HepG2 (cell line): ENCODE results near the gene GNA12. TPM values are rescaled to one million over a fixed set of nuclear protein-coding genes. Genes with fewer than 3 reads are reported as not detected.

Experiments
- EHMT2 ChIP-seq: fragments of 200-600 bp; sonication (generic); IDR thresholded peaks from 2 replicates; pipeline ENCODE4 v1.7.0; 2017; ENCODE audit warnings: antibody characterized with exemption, low read depth, low read length, borderline replicate concordance
- HMGA1 ChIP-seq: sonication (generic); formaldehyde crosslinking; conservative IDR thresholded peaks from 2 replicates; pipeline ENCODE4 v1.4.0; 2020; ENCODE audit warnings: missing genetic modification reagents
- MED13 ChIP-seq: sonication (generic); formaldehyde crosslinking; IDR thresholded peaks from 2 replicates; pipeline ENCODE4 v1.5.0; 2020; ENCODE audit warnings: missing genetic modification reagents
- RFX5 ChIP-seq: IDR thresholded peaks from 2 replicates; pipeline ENCODE4 v1.6.1; 2011; ENCODE audit warnings: low read depth, low read length, improper control_type of control experiment
- SP1 ChIP-seq, 2 experiments: fragments of 450-650 bp in 1 of 2; sonication (generic) in 1 of 2; formaldehyde crosslinking in 1 of 2; IDR thresholded peaks; 2 replicates each; pipeline versions ENCODE4 v1.4.0 to v1.6.1; 2016 to 2020; ENCODE audit warnings: missing genetic modification reagents in 1 of 2
- SSRP1 ChIP-seq: IDR thresholded peaks from 2 replicates; pipeline ENCODE4 v1.6.1; 2016; ENCODE audit warnings: control low read depth
- ZNF143 ChIP-seq: sonication (generic); formaldehyde crosslinking; IDR thresholded peaks from 2 replicates; pipeline ENCODE4 v1.4.0; 2020; ENCODE audit warnings: missing genetic modification reagents
- ZNF616 ChIP-seq: sonication (generic); formaldehyde crosslinking; IDR thresholded peaks from 2 replicates; pipeline ENCODE4 v1.5.0; 2020; ENCODE audit warnings: low read depth, mild to moderate bottlenecking, missing genetic modification reagents
- polyA plus RNA-seq, 8 experiments: library from polyadenylated mRNA; depleted of rRNA in 3 of 8; stranded (reverse) in 7 of 8; unstranded in 1 of 8; fragments of >200 nt; fragmentation: Illumina TruSeq in 4 of 8; extraction: Trizol in 4 of 8; gene quantifications; 2 replicates each; pipeline versions ENCODE4 v1.2.1 to v1.2.3, GENCODE V29; 2011 to 2016; ENCODE audit warnings: low read depth in 4 of 8, missing spikeins in 1 of 8, mixed read lengths in 1 of 8; ENCODE audit not compliant: insufficient read depth in 1 of 8
- total RNA-seq, 5 experiments: library from RNA; depleted of rRNA; stranded (reverse); fragments of >200 nt; fragmentation: Illumina TruSeq; extraction: Trizol; gene quantifications; 2 replicates each; pipeline ENCODE4 v1.2.3, GENCODE V29; 2016; ENCODE audit warnings: low read depth in 1 of 5
- TF ChIP-seq, protein P1 (sequence below), 2 experiments: sonication (generic) in 1 of 2; formaldehyde crosslinking in 1 of 2; IDR thresholded peaks; 2 replicates each; pipeline versions ENCODE4 v1.5.1 to v1.6.1; 2011 to 2020; ENCODE audit warnings: borderline replicate concordance in 1 of 2, low read depth in 1 of 2, low read length in 1 of 2, mild to moderate bottlenecking in 1 of 2, missing genetic modification reagents in 1 of 2, moderate library complexity in 1 of 2
- TF ChIP-seq, protein P2 (sequence below): sonication (generic); formaldehyde crosslinking; IDR thresholded peaks from 2 replicates; pipeline ENCODE4 v1.5.0; 2020; ENCODE audit warnings: mild to moderate bottlenecking, missing genetic modification reagents
- TF ChIP-seq, protein P3 (sequence below): sonication (generic); formaldehyde crosslinking; IDR thresholded peaks from 2 replicates; pipeline ENCODE4 v1.4.0; 2020; ENCODE audit warnings: mild to moderate bottlenecking, missing genetic modification reagents
- TF ChIP-seq, protein P4 (sequence below): sonication (generic); formaldehyde crosslinking; IDR thresholded peaks from 2 replicates; pipeline ENCODE4 v1.5.0; 2020; ENCODE audit warnings: mild to moderate bottlenecking, missing genetic modification reagents, moderate library complexity

The GNA12 gene
- total and polyA plus RNA-seq, 2 of the 13 experiments (the other 11 are each of a cell fraction or from before 2014, with no cell fraction given), result 16.2 to 50.9 TPM

DNA sequence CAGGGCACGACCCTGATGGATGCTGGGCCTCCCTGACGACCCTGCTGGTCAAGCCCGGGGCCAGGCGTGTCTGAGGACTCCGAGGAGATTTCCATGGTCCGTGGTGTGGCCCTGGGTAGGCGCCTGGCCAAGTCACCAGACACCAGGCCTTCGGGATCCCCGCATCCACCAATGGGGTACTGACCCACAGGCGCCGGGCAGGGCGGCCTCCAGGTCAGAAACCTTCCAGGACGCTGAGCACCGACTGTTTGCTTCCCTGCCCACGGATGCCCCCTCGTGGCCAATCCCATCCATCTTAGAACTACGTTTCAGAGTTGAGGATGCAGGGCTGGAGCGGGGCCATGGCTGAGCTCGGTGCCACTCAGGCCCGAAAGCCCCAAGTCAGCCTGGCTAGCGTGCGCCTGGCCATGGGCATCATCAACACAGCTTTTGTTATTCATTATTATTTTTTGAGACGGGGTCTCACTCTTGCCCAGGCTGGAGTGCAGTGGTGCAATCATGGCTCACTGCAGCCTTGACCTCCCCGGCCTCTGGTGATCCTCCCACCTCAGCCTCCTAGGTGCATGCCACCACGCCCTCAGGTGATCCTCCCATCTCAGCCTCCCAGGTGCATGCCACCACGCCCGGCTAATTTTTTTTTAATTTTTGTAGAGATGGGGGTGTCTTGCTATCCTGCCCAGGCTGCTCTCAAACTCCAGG, 163.2 kb downstream of the GNA12 start (continued):
- TF ChIP-seq MED13 (CRISPR knock-in tag), result no peak
- TF ChIP-seq ZNF616 (CRISPR knock-in tag), result no peak
- TF ChIP-seq, protein P1, sequence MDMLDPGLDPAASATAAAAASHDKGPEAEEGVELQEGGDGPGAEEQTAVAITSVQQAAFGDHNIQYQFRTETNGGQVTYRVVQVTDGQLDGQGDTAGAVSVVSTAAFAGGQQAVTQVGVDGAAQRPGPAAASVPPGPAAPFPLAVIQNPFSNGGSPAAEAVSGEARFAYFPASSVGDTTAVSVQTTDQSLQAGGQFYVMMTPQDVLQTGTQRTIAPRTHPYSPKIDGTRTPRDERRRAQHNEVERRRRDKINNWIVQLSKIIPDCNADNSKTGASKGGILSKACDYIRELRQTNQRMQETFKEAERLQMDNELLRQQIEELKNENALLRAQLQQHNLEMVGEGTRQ (IDR thresholded peaks at IDR 0.05; ENCODE audit: low read depth, low read length), result no peak
- TF ChIP-seq, protein P1 (CRISPR knock-in tag; IDR thresholded peaks at IDR 0.05; ENCODE audit: borderline replicate concordance), result no peak
- no peak for TF ChIP-seq EHMT2
- TF ChIP-seq SSRP1, result no peak
- TF ChIP-seq ZNF143 (CRISPR knock-in tag), result no peak
- no peak for TF ChIP-seq HMGA1 (CRISPR knock-in tag)
- no peak for TF ChIP-seq RFX5
- TF ChIP-seq SP1 (IDR thresholded peaks at IDR 0.05), result no peak
- TF ChIP-seq SP1 (CRISPR knock-in tag; IDR thresholded peaks at IDR 0.05), result no peak
- TF ChIP-seq, protein P2, sequence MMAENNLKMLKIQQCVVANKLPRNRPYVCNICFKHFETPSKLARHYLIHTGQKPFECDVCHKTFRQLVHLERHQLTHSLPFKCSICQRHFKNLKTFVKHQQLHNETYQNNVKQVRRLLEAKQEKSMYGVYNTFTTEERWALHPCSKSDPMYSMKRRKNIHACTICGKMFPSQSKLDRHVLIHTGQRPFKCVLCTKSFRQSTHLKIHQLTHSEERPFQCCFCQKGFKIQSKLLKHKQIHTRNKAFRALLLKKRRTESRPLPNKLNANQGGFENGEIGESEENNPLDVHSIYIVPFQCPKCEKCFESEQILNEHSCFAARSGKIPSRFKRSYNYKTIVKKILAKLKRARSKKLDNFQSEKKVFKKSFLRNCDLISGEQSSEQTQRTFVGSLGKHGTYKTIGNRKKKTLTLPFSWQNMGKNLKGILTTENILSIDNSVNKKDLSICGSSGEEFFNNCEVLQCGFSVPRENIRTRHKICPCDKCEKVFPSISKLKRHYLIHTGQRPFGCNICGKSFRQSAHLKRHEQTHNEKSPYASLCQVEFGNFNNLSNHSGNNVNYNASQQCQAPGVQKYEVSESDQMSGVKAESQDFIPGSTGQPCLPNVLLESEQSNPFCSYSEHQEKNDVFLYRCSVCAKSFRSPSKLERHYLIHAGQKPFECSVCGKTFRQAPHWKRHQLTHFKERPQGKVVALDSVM (CRISPR knock-in tag), result peak; percentile 67; the same call in 1 of the 2 replicates
- TF ChIP-seq, protein P3, sequence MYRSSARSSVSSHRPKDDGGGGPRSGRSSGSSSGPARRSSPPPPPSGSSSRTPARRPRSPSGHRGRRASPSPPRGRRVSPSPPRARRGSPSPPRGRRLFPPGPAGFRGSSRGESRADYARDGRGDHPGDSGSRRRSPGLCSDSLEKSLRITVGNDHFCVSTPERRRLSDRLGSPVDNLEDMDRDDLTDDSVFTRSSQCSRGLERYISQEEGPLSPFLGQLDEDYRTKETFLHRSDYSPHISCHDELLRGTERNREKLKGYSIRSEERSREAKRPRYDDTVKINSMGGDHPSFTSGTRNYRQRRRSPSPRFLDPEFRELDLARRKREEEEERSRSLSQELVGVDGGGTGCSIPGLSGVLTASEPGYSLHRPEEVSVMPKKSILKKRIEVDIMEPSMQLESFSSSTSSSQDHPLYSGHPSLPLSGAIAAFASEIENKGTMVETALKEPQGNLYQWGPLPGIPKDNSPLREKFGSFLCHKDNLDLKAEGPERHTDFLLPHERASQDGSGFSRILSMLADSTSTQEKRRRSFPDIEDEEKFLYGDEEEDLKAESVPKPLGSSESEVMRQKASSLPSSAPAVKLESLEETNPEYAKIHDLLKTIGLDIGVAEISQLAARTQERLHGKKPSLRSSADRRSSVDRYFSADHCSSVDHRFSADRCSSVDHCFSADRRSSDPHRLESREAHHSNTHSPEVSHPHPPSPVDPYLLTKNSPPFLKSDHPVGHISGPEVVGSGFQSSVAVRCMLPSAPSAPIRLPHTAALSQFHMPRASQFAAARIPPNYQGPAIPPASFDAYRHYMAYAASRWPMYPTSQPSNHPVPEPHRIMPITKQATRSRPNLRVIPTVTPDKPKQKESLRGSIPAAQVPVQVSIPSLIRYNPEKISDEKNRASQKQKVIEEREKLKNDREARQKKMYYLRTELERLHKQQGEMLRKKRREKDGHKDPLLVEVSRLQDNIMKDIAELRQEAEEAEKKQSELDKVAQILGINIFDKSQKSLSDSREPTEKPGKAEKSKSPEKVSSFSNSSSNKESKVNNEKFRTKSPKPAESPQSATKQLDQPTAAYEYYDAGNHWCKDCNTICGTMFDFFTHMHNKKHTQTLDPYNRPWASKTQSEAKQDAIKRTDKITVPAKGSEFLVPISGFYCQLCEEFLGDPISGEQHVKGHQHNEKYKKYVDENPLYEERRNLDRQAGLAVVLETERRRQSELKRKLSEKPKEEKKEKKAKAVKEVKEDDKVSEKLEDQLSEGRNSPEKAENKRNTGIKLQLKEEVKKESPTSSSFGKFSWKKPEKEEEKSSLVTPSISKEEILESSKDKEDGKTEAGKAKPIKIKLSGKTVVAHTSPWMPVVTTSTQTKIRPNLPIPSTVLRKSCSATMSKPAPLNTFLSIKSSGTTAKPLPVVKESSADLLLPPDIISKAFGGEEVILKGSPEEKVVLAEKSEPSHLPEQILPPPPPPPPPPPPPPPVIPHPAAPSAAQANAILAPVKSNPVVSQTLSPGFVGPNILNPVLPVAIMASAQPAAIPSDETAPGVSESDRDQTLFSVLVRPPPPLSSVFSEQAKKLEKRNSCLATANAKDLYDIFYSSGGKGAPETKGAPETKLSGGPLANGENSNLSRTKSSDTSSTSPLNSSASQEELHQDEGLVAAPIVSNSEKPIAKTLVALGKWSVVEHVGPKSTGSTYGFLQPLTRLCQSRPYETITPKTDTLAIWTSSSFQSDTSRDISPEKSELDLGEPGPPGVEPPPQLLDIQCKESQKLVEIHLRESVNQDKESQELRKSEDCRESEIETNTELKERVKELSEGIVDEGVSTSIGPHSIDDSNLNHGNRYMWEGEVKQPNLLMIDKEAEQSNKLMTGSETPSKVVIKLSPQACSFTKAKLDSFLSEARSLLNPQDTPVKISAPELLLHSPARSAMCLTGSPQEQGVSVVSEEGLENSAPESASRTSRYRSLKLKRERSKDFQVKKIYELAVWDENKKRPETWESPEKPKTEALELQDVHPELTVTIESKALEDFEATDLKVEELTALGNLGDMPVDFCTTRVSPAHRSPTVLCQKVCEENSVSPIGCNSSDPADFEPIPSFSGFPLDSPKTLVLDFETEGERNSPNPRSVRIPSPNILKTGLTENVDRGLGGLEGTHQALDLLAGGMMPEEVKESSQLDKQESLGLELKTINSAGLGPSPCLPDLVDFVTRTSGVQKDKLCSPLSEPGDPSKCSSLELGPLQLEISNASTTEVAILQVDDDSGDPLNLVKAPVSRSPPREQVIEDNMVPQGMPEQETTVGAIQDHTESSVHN (CRISPR knock-in tag), result no peak
- TF ChIP-seq, protein P4, sequence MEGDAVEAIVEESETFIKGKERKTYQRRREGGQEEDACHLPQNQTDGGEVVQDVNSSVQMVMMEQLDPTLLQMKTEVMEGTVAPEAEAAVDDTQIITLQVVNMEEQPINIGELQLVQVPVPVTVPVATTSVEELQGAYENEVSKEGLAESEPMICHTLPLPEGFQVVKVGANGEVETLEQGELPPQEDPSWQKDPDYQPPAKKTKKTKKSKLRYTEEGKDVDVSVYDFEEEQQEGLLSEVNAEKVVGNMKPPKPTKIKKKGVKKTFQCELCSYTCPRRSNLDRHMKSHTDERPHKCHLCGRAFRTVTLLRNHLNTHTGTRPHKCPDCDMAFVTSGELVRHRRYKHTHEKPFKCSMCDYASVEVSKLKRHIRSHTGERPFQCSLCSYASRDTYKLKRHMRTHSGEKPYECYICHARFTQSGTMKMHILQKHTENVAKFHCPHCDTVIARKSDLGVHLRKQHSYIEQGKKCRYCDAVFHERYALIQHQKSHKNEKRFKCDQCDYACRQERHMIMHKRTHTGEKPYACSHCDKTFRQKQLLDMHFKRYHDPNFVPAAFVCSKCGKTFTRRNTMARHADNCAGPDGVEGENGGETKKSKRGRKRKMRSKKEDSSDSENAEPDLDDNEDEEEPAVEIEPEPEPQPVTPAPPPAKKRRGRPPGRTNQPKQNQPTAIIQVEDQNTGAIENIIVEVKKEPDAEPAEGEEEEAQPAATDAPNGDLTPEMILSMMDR (CRISPR knock-in tag), result peak; percentile 94
